ENCODE results near the gene PRPF31.

- no peak for TF ChIP-seq YY1 (IDR thresholded peaks at IDR 0.05; ENCODE audit: insufficient read depth, insufficient read length)
- no peak for TF ChIP-seq ZNF274 (IDR thresholded peaks at IDR 0.05; ENCODE audit: low read depth, low read length)
Observed at GRCh38 chr19:54095136-54095858, 20.3 kb upstream of the PRPF31 start.
